ENCODE results near the gene CCT4. TPM values are rescaled to one million over a fixed set of nuclear protein-coding genes. Genes with fewer than 3 reads are reported as not detected.

CCT4 gene
- total RNA-seq, 1 donor from 2014 or later: 88.2 TPM

- no peak overlapping the region for H3K27ac ChIP-seq
Measured at GRCh38 chr2:61910603-61911002, 22.1 kb upstream of the CCT4 start.

GRCh38 chr2:61909116-61909515, 20.7 kb upstream of the CCT4 start:
- Histone ChIP-seq H3K27me3 (no peaks in the 10 kb centered on the region), H3K4me1 (peaks cover 20% of the 10 kb centered on the region), H3K9me3 (no peaks in the 10 kb centered on the region), H3K27ac (no peak overlapping the region), H3K36me3 (no peaks in the 10 kb centered on the region), H3K4me3 (no peak overlapping the region)
- TF ChIP-seq, protein P1, sequence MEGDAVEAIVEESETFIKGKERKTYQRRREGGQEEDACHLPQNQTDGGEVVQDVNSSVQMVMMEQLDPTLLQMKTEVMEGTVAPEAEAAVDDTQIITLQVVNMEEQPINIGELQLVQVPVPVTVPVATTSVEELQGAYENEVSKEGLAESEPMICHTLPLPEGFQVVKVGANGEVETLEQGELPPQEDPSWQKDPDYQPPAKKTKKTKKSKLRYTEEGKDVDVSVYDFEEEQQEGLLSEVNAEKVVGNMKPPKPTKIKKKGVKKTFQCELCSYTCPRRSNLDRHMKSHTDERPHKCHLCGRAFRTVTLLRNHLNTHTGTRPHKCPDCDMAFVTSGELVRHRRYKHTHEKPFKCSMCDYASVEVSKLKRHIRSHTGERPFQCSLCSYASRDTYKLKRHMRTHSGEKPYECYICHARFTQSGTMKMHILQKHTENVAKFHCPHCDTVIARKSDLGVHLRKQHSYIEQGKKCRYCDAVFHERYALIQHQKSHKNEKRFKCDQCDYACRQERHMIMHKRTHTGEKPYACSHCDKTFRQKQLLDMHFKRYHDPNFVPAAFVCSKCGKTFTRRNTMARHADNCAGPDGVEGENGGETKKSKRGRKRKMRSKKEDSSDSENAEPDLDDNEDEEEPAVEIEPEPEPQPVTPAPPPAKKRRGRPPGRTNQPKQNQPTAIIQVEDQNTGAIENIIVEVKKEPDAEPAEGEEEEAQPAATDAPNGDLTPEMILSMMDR (IDR thresholded peaks at IDR 0.05): no peak
- DNase-seq (no peak), ATAC-seq (no peak)
- intact Hi-C loops (cut with DNase I): no loop called here

More at GRCh38 chr2:61910603-61911002, 22.1 kb upstream of the CCT4 start:
- H3K36me3 ChIP-seq: no peaks in the 10 kb centered on the region
- DNase-seq: no peak
- peak; percentile 19 for ATAC-seq
- TF ChIP-seq, protein P1 (IDR thresholded peaks at IDR 0.05): peak; percentile 17
- intact Hi-C loops (cut with DNase I): no loop called here
- no peak overlapping the region for H3K4me3 ChIP-seq
- no peaks in the 10 kb centered on the region for H3K27me3 ChIP-seq
- H3K9me3 ChIP-seq: no peaks in the 10 kb centered on the region
- peaks cover 13% of the 10 kb centered on the region for H3K4me1 ChIP-seq

- ATAC-seq (no peak), DNase-seq (no peak)
- Histone ChIP-seq H3K27ac (peak overlapping the region; percentile 76), H3K4me1 (peaks cover 20% of the 10 kb centered on the region), H3K27me3 (no peaks in the 10 kb centered on the region), H3K9me3 (no peaks in the 10 kb centered on the region), H3K36me3 (no peaks in the 10 kb centered on the region), H3K4me3 (peak overlapping the region; percentile 88)
- TF ChIP-seq, protein P1 (IDR thresholded peaks at IDR 0.05): no peak
- intact Hi-C loops (cut with DNase I): no loop called here
Measured at GRCh38 chr2:61906186-61906470, 17.7 kb upstream of the CCT4 start.

GRCh38 chr2:61905372-61906185, 17.1 kb upstream of the CCT4 start, which contains the start of gene COMMD1:
TSS of gene COMMD1 (plus strand) at chr2:61905674. CDS start at chr2:61905679, 5 bp downstream.
- ATAC-seq (peak; percentile 100), DNase-seq (peak; percentile 92)
- intact Hi-C loops (cut with DNase I): no loop called here
- Histone ChIP-seq H3K4me3 (peak within 1 kb of the TSS; percentile 88), H3K36me3 (no peaks in the 10 kb centered on the region), H3K27me3 (no peaks in the 10 kb centered on the region), H3K9me3 (no peaks in the 10 kb centered on the region), H3K27ac (peak within 1 kb of the TSS; percentile 76), H3K4me1 (peaks cover 20% of the 10 kb centered on the region)
- TF ChIP-seq, protein P1 (IDR thresholded peaks at IDR 0.05): no peak

DNA sequence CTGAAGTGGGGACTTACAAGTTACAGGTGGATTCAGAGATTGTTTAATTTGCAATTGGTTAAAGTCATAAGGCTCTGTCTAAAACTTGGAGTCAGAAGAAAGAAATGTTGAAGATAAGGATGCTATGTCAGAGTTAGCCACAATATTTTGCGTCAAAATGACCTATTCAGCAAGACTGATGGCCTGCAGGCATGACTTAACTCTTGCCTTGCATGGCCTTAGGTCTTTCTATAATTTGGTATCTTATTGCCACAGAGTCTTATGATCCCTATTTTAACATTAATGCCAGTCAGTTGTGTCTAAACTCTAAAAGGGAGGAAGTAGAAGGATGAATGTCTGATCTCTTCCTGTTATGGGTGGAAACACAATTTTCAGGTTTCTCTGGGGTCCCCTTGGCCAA, 11.8 kb upstream of the CCT4 start:
- Histone ChIP-seq H3K4me3 (no peak overlapping the region), H3K9me3 (no peaks in the 10 kb centered on the region), H3K27me3 (no peaks in the 10 kb centered on the region), H3K4me1 (peaks cover 7% of the 10 kb centered on the region), H3K36me3 (no peaks in the 10 kb centered on the region), H3K27ac (no peak overlapping the region)
- ATAC-seq (no peak), DNase-seq (no peak)
- intact Hi-C loops (cut with DNase I): no loop called here
- TF ChIP-seq, protein P1 (IDR thresholded peaks at IDR 0.05): no peak

All from upper lobe of right lung (tissue), 1 donor.